Measurements from ENCODE around the gene CEBPA.

GRCh38 chr19:33316541-33317264, 14.4 kb upstream of the CEBPA start:
- TF ChIP-seq SUZ12 (IDR thresholded peaks at IDR 0.05): no peak
- no peak for TF ChIP-seq FOXK2 (IDR thresholded peaks at IDR 0.05)
- no peak for TF ChIP-seq CTBP1 (IDR thresholded peaks at IDR 0.05; ENCODE audit: borderline replicate concordance)
